ENCODE measurements around the gene LINGO3. TPM values are rescaled to one million over a fixed set of nuclear protein-coding genes. Genes with fewer than 3 reads are reported as not detected.

LINGO3 gene
- under 0.01 TPM in 1 of 2 replicates, not detected in the other for total RNA-seq

DNA sequence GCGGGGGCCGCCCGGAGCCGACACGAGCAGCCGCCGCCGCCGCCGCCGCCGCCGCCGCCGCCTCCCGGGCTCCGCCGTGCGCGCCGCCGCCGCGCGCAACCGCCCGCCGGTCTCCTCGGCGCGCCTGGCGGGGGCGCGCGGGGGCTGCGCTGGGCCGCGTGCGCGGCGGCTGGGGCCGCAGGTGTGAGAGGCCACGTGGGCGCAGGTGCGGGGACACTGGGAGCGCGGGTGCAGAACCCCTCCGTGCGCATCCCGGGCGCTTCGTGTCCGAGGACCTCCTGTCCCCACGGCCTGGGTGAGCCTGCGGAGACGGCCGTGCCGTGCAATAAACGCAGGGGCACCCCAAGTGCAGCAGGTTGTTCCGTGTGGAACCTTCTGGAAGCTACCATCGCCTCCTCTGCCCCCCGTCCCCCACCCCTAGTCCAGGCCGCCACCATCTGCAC is at the start of gene LINGO3:
LINGO3 (minus strand) TSS at position 41 of the 443 bp plus-strand sequence. CDS start 16,378 bp downstream, outside the sequence.
- H3K4me3 ChIP-seq (ENCODE audit: low read depth, low read length), result peak within 1 kb of the TSS; percentile 27
- DNase-seq (ENCODE audit: low read depth), result no peak
- TF ChIP-seq CTCF (IDR thresholded peaks at IDR 0.05; ENCODE audit: insufficient read depth, low read depth, low read length), result no peak

DNA sequence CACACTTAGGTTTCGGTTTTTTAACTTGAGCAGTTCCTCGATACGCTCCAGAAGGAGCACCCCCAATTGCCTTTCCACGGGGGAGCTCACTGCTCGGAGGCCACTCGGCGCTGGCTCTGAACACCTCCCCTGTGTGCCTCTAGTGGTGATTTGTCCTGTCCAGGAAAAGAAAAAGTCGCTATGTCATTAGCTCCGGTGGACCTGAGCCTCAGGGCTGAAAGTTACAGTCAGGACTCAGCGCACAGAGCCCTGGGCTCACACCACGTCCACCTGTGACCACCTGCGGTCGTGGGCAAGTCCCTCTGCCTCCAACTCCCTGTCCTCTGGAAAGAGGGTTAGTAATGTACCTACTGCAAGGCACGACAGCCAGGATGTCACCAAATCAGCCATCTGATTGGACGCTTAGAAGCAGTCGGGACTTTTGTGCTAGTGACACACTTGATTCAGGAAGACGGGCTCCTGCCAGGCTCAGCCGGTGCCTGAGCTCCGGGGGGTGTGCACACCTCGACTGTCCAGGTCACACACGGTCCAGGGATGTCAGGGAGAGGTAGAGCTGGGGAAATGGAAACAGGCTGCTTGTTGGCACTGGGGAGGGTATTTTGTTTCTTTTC is 48.2 kb upstream of the LINGO3 start:
- DNase-seq (ENCODE audit: low read depth), result no peak
- no peak overlapping the region for H3K4me3 ChIP-seq (ENCODE audit: low read depth, low read length)
- TF ChIP-seq CTCF (IDR thresholded peaks at IDR 0.05; ENCODE audit: insufficient read depth, low read depth, low read length), result no peak

- TF ChIP-seq CTCF (IDR thresholded peaks at IDR 0.05; ENCODE audit: insufficient read depth, low read depth, low read length), result no peak
- no peak overlapping the region for H3K4me3 ChIP-seq (ENCODE audit: low read depth, low read length)
- no peak for DNase-seq (ENCODE audit: low read depth)
These were observed 47.4 kb upstream of the LINGO3 start for GRCh38 chr19:2355168-2356035.

DNA sequence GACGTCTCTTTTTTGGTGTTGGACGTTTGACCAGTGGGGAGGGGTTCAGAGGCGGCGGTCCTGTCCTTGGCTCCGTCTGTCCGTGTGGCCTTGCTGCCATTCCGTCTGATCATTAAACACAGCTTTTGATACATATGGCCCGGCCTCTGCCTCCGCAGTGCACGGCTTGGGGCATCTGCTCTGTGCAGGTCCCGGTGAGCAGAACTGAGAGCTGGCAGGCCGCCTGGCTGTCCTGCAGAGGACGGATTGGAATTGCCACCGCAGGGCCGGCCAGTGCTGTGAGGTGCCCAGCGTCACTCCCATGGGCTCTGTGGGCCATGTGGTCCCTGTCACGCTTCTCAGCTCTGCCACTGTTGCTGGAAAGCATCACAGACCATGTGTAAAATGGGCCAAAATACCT is 46.7 kb upstream of the LINGO3 start:
- no peak overlapping the region for H3K4me3 ChIP-seq (ENCODE audit: low read depth, low read length)
- DNase-seq (ENCODE audit: low read depth), result no peak
- TF ChIP-seq CTCF (IDR thresholded peaks at IDR 0.05; ENCODE audit: insufficient read depth, low read depth, low read length), result no peak

GRCh38 chr19:2353887-2354592 is 46.1 kb upstream of the LINGO3 start:
- H3K4me3 ChIP-seq (ENCODE audit: low read depth, low read length), result no peak overlapping the region
- no peak for DNase-seq (ENCODE audit: low read depth)
- no peak for TF ChIP-seq CTCF (IDR thresholded peaks at IDR 0.05; ENCODE audit: insufficient read depth, low read depth, low read length)

- no peak for DNase-seq (ENCODE audit: low read depth)
- no peak for TF ChIP-seq CTCF (IDR thresholded peaks at IDR 0.05; ENCODE audit: insufficient read depth, low read depth, low read length)
These were observed 45.4 kb upstream of the LINGO3 start for GRCh38 chr19:2353159-2353886.

More at GRCh38 chr19:2353159-2353886, 45.4 kb upstream of the LINGO3 start:
- H3K4me3 ChIP-seq (ENCODE audit: low read depth, low read length), result no peak overlapping the region

Data from fibroblast of villous mesenchyme (primary cell).